ENCODE data around the gene CLDN22.

- no peak for TF ChIP-seq CTCF (IDR thresholded peaks at IDR 0.05; ENCODE audit: borderline replicate concordance, extremely low read depth, low read length, poor library complexity, severe bottlenecking)
- TF ChIP-seq EZH2 (IDR thresholded peaks at IDR 0.05; ENCODE audit: borderline replicate concordance, low read depth, low read length, severe bottlenecking), result no peak
Observed at GRCh38 chr4:183369073-183369472, 49.0 kb upstream of the CLDN22 start.

Measured in DND-41 (cell line).